HepG2 (cell line): ENCODE results near the gene PIM3. TPM values are rescaled to one million over a fixed set of nuclear protein-coding genes. Genes with fewer than 3 reads are reported as not detected.
A peak's percentile ranks its signal among the peaks of the same experiment; 100 is the strongest.

ENCODE experiments used
- CBX5 ChIP-seq: sonication (generic); formaldehyde crosslinking; IDR thresholded peaks from 2 replicates; pipeline ENCODE4 v1.4.0; 2020; ENCODE audit warnings: missing genetic modification reagents, borderline replicate concordance
- CENPX ChIP-seq: sonication (generic); formaldehyde crosslinking; IDR thresholded peaks from 2 replicates; pipeline ENCODE4 v1.9.0; 2021; ENCODE audit warnings: mild to moderate bottlenecking, missing genetic modification reagents, moderate library complexity
- ESRRA ChIP-seq: sonication (generic); formaldehyde crosslinking; IDR thresholded peaks from 2 replicates; pipeline ENCODE4 v1.5.1; 2020; ENCODE audit warnings: mild to moderate bottlenecking, low read depth, missing genetic modification reagents
- MBD4 ChIP-seq: IDR thresholded peaks from 2 replicates; pipeline ENCODE4 v1.6.1; 2012; ENCODE audit warnings: low read length, inconsistent platforms, borderline replicate concordance
- NBN ChIP-seq: fragments of 450-650 bp; conservative IDR thresholded peaks from 2 replicates; pipeline ENCODE4 v1.6.1; 2017
- NCOR1 ChIP-seq: fragments of 200-600 bp; sonication (generic); IDR thresholded peaks from 2 replicates; pipeline ENCODE4 v1.7.0; 2017; ENCODE audit warnings: antibody characterized with exemption, low read length, borderline replicate concordance
- PCBP2 ChIP-seq: fragments of 200-400 bp; formaldehyde crosslinking; optimal IDR thresholded peaks from 2 replicates; pipeline ENCODE3; 2018; ENCODE audit warnings: low read length, low read depth; ENCODE audit not compliant: poor library complexity, severe bottlenecking
- PHF21A ChIP-seq: sonication (generic); formaldehyde crosslinking; IDR thresholded peaks from 2 replicates; pipeline ENCODE4 v1.5.0; 2020; ENCODE audit warnings: mild to moderate bottlenecking, missing genetic modification reagents
- RBM39 ChIP-seq: fragments of 200-400 bp; formaldehyde crosslinking; IDR thresholded peaks from one replicate; pipeline ENCODE4 v1.6.1; 2018; ENCODE audit warnings: antibody characterized with exemption, mild to moderate bottlenecking, low read depth, low read length; ENCODE audit not compliant: poor library complexity, severe bottlenecking
- SETDB1 ChIP-seq: sonication (generic); formaldehyde crosslinking; IDR thresholded peaks from 2 replicates; pipeline ENCODE4 v1.5.1; 2020; ENCODE audit warnings: missing genetic modification reagents, mild to moderate bottlenecking, borderline replicate concordance
- STAG1 ChIP-seq: sonication (generic); formaldehyde crosslinking; IDR thresholded peaks from 2 replicates; pipeline ENCODE4 v1.4.0; 2020; ENCODE audit warnings: missing genetic modification reagents
- TOPORS ChIP-seq: sonication (generic); formaldehyde crosslinking; IDR thresholded peaks from 2 replicates; pipeline ENCODE4 v1.8.0; 2023; ENCODE audit warnings: mild to moderate bottlenecking, missing genetic modification reagents
- ZBTB21 ChIP-seq: sonication (generic); formaldehyde crosslinking; IDR thresholded peaks from 2 replicates; pipeline ENCODE4 v1.4.0; 2020; ENCODE audit warnings: missing genetic modification reagents
- ZKSCAN8 ChIP-seq: IDR thresholded peaks from 2 replicates; pipeline ENCODE4 v1.6.1; 2016; ENCODE audit warnings: borderline replicate concordance, missing genetic modification reagents, missing compliant biosample characterization
- ZNF292 ChIP-seq: sonication (generic); formaldehyde crosslinking; IDR thresholded peaks from 2 replicates; pipeline ENCODE4 v1.8.1; 2022; ENCODE audit warnings: mild to moderate bottlenecking, low read depth, missing genetic modification reagents, borderline replicate concordance
- ZNF547 ChIP-seq: sonication (generic); formaldehyde crosslinking; IDR thresholded peaks from 2 replicates; pipeline ENCODE4 v1.5.1; 2020; ENCODE audit warnings: mild to moderate bottlenecking, missing genetic modification reagents
- ZNF629 ChIP-seq: sonication (generic); formaldehyde crosslinking; conservative IDR thresholded peaks from 2 replicates; pipeline ENCODE4 v1.5.0; 2020; ENCODE audit warnings: missing genetic modification reagents
- ZNF777 ChIP-seq: sonication (generic); formaldehyde crosslinking; IDR thresholded peaks from 2 replicates; pipeline ENCODE4 v1.4.0; 2020; ENCODE audit warnings: missing genetic modification reagents
- polyA plus RNA-seq, 8 experiments: library from polyadenylated mRNA; depleted of rRNA in 3 of 8; stranded (reverse) in 7 of 8; unstranded in 1 of 8; fragments of >200 nt; fragmentation: Illumina TruSeq in 4 of 8; extraction: Trizol in 4 of 8; gene quantifications; 2 replicates each; pipeline versions ENCODE4 v1.2.1 to v1.2.3, GENCODE V29; 2011 to 2016; ENCODE audit warnings: low read depth in 4 of 8, missing spikeins in 1 of 8, mixed read lengths in 1 of 8; ENCODE audit not compliant: insufficient read depth in 1 of 8
- total RNA-seq, 5 experiments: library from RNA; depleted of rRNA; stranded (reverse); fragments of >200 nt; fragmentation: Illumina TruSeq; extraction: Trizol; gene quantifications; 2 replicates each; pipeline ENCODE4 v1.2.3, GENCODE V29; 2016; ENCODE audit warnings: low read depth in 1 of 5
- TF ChIP-seq, protein P1 (sequence below): sonication (generic); formaldehyde crosslinking; IDR thresholded peaks from 2 replicates; pipeline ENCODE4 v1.5.0; 2020; ENCODE audit warnings: missing genetic modification reagents
- TF ChIP-seq, protein P2 (sequence below): sonication (generic); formaldehyde crosslinking; IDR thresholded peaks from 2 replicates; pipeline ENCODE4 v1.8.0; 2022; ENCODE audit warnings: mild to moderate bottlenecking, missing genetic modification reagents; ENCODE audit not compliant: insufficient replicate concordance
- TF ChIP-seq, protein P3 (sequence below): sonication (generic); formaldehyde crosslinking; IDR thresholded peaks from 2 replicates; pipeline ENCODE4 v1.4.0; 2020; ENCODE audit warnings: missing genetic modification reagents
- TF ChIP-seq, protein P4 (sequence below): sonication (generic); formaldehyde crosslinking; IDR thresholded peaks from 2 replicates; pipeline ENCODE4 v1.4.0; 2020; ENCODE audit warnings: missing genetic modification reagents, borderline replicate concordance

The PIM3 gene
- total and polyA plus RNA-seq, 2 of the 13 experiments (the other 11 are each of a cell fraction or from before 2014, with no cell fraction given) = 21.6 to 31.2 TPM

DNA sequence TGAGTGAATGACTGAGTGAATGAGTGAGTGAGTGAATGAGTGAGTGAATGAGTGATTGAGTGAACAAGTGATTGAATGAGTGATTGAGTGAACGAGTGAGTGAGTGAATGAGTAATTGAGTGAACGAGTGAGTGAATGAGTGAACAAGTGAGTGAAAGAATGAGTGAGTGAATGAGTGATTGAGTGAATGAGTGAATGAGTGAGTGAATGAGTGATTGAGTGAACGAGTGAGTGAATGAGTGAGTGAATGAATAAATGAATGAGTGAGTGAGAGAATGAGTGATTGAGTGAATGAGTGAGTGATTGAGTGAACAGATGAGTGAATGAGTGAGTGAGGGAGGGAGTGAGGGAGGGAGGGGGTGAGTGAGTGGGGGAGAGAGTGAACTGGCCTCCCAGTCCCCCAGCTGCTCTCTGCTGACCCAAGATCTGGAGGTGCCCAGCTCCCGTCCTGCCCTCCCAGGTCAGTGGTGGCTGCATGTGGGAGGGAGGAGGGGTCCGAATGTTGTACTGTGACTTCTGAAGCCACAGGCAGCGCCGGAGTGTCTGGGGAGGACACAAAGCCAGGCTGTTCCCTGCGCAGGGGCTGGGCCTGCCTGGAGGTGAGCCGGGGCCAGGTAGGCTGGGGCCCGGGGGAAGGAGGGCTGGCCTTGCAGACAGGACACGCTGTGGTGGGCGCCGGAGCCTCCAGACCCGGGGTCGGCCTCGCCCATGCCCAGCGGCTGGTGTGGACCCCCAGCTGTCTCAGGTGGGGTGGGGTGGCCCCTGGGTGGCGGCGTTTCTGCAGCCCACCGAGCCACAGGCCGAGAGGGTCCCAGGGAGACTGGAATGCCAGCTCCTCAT is 17.8 kb upstream of the PIM3 start (continued):
- TF ChIP-seq ESRRA (CRISPR knock-in tag) (peak; percentile 38; the same call in 1 of the 2 replicates), TOPORS (CRISPR knock-in tag) (no peak), NCOR1 (peak; percentile 25; the same call in 1 of the 2 replicates), ZNF629 (CRISPR knock-in tag) (0 out of 2 replicates have a peak, but pooled peaks have one; percentile 13), ZKSCAN8 (CRISPR knock-in tag) (no peak), CBX5 (peak; percentile 45; the same call in 1 of the 2 replicates), PHF21A (CRISPR knock-in tag) (peak; percentile 46), ZNF547 (CRISPR knock-in tag) (no peak), ZNF777 (CRISPR knock-in tag) (0 out of 2 replicates have a peak, but pooled peaks have one; percentile 37), CENPX (CRISPR knock-in tag) (no peak), STAG1 (CRISPR knock-in tag) (no peak), ZBTB21 (no peak), SETDB1 (CRISPR knock-in tag) (no peak), NBN (peak; percentile 95; the same call in 1 of the 2 replicates), PCBP2 (no peak), RBM39 (no peak), ZNF292 (peak; percentile 82), MBD4 (no peak)
- TF ChIP-seq, protein P1, sequence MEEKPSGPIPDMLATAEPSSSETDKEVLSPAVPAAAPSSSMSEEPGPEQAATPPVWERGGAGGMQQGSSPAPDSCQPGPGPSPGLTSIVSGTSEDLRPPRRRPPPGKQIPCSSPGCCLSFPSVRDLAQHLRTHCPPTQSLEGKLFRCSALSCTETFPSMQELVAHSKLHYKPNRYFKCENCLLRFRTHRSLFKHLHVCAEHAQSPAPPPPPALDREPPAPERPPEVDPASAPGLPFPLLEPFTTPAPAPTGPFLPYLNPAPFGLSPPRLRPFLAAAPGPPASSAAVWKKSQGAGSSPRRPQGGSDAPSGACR = no peak
- TF ChIP-seq, protein P2, sequence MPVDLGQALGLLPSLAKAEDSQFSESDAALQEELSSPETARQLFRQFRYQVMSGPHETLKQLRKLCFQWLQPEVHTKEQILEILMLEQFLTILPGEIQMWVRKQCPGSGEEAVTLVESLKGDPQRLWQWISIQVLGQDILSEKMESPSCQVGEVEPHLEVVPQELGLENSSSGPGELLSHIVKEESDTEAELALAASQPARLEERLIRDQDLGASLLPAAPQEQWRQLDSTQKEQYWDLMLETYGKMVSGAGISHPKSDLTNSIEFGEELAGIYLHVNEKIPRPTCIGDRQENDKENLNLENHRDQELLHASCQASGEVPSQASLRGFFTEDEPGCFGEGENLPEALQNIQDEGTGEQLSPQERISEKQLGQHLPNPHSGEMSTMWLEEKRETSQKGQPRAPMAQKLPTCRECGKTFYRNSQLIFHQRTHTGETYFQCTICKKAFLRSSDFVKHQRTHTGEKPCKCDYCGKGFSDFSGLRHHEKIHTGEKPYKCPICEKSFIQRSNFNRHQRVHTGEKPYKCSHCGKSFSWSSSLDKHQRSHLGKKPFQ (CRISPR knock-in tag) = peak; percentile 90
- TF ChIP-seq, protein P3, sequence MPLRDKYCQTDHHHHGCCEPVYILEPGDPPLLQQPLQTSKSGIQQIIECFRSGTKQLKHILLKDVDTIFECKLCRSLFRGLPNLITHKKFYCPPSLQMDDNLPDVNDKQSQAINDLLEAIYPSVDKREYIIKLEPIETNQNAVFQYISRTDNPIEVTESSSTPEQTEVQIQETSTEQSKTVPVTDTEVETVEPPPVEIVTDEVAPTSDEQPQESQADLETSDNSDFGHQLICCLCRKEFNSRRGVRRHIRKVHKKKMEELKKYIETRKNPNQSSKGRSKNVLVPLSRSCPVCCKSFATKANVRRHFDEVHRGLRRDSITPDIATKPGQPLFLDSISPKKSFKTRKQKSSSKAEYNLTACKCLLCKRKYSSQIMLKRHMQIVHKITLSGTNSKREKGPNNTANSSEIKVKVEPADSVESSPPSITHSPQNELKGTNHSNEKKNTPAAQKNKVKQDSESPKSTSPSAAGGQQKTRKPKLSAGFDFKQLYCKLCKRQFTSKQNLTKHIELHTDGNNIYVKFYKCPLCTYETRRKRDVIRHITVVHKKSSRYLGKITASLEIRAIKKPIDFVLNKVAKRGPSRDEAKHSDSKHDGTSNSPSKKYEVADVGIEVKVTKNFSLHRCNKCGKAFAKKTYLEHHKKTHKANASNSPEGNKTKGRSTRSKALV (CRISPR knock-in tag) = no peak
- TF ChIP-seq, protein P4, sequence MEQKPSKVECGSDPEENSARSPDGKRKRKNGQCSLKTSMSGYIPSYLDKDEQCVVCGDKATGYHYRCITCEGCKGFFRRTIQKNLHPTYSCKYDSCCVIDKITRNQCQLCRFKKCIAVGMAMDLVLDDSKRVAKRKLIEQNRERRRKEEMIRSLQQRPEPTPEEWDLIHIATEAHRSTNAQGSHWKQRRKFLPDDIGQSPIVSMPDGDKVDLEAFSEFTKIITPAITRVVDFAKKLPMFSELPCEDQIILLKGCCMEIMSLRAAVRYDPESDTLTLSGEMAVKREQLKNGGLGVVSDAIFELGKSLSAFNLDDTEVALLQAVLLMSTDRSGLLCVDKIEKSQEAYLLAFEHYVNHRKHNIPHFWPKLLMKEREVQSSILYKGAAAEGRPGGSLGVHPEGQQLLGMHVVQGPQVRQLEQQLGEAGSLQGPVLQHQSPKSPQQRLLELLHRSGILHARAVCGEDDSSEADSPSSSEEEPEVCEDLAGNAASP (CRISPR knock-in tag) = peak; percentile 88; the same call in 1 of the 2 replicates
